GM12892 (cell line): ENCODE data around the gene LCN6.

ENCODE experiments used
- DNase-seq: peaks from one replicate; pipeline ENCODE4 v3.0.0; 2011; ENCODE audit not compliant: insufficient read length
- FAIRE-seq: peaks from 2 replicates; lab custom pipeline; 2011; peaks lifted over from hg19 to GRCh38; lab: Jason Lieb, UNC
- POLR2A ChIP-seq: IDR thresholded peaks from 2 replicates; pipeline ENCODE4 v1.6.1; 2011; ENCODE audit warnings: low read depth, low read length, control low read depth
- POLR2AphosphoS5 ChIP-seq: IDR thresholded peaks from 2 replicates; pipeline ENCODE4 v1.6.1; 2011; ENCODE audit warnings: low read depth, low read length, control low read depth
- TAF1 ChIP-seq: IDR thresholded peaks from 2 replicates; pipeline ENCODE4 v1.6.1; 2011; ENCODE audit warnings: low read depth, mild to moderate bottlenecking, control low read depth, low read length, borderline replicate concordance

LCN6 gene

GRCh38 chr9:136745389-136746154 lies 2.8 kb downstream of the LCN6 start:
- TF ChIP-seq POLR2A (no peak), POLR2AphosphoS5 (no peak), TAF1 (no peak)
- FAIRE-seq (no peak), DNase-seq (no peak)

DNA sequence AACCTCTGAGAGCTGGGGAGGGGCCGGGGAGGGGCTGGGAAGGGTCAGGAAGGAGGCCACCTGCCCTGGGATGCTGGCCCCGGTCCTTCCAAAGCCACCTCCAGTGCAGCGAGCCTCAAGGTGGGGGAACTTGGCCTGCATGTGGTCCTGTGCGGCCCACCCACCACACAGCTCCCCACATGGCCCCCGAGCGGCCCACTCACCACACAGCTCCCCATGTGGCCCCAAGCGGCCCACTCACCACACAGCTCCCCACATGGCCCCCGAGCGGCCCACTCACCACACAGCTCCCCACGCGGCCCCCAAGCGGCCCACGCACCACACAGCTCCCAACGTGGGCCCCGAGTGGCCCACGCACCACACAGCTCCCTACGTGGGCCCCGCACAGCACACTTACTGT lies 3.6 kb downstream of the LCN6 start:
- no peak for TF ChIP-seq POLR2A
- no peak for TF ChIP-seq POLR2AphosphoS5
- no peak for TF ChIP-seq TAF1
- DNase-seq, result no peak
- FAIRE-seq, result no peak

DNA sequence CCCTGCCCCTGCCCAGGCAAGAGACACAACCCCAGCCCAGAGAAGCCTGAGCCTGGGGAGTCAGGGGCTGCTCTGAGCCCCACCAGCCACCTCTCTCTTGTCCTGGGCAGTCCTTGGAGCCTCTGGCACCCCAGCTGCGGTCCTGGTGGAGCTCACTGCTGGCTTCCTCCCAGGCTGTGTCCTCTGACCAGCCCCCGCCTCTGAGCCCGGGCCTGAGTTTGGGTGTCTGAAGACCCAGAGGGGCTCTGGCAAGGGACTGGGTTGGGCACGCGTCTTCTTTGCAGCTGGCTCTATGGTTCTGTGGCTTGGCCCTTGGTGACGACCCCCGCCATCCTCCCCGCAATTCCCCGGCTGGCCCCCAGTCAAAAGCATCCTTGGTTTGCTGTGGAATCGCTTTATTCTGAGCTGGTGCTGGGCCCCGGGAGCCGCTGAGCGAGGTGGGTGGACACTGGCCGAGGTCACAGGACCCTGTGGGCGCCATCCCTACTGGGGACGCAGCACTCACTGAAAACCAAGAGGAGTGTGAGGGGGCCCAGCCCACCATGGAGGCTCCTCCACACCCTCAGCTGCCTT lies 4.6 kb downstream of the LCN6 start:
- DNase-seq, result no peak
- no peak for FAIRE-seq
- TF ChIP-seq TAF1, result no peak
- no peak for TF ChIP-seq POLR2AphosphoS5
- no peak for TF ChIP-seq POLR2A

GRCh38 chr9:136742591-136743391 lies 5.5 kb downstream of the LCN6 start, which contains the start of gene LCN10:
LCN10 (minus strand) TSS chr9:136742940; CDS start chr9:136742903, 37 bp downstream.
- TF ChIP-seq TAF1 (no peak), POLR2A (no peak), POLR2AphosphoS5 (no peak)
- no peak for DNase-seq
- no peak for FAIRE-seq

- TF ChIP-seq TAF1 (no peak), POLR2A (no peak), POLR2AphosphoS5 (no peak)
- peak; percentile 78 for FAIRE-seq
- peak; percentile 80 for DNase-seq
Measured at GRCh38 chr9:136741883-136742571, 6.3 kb downstream of the LCN6 start.

- FAIRE-seq, result no peak
- no peak for TF ChIP-seq POLR2AphosphoS5
- no peak for TF ChIP-seq POLR2A
- no peak for TF ChIP-seq TAF1
- DNase-seq, result no peak
Measured at GRCh38 chr9:136740971-136741882, 7.1 kb downstream of the LCN6 start.

DNA sequence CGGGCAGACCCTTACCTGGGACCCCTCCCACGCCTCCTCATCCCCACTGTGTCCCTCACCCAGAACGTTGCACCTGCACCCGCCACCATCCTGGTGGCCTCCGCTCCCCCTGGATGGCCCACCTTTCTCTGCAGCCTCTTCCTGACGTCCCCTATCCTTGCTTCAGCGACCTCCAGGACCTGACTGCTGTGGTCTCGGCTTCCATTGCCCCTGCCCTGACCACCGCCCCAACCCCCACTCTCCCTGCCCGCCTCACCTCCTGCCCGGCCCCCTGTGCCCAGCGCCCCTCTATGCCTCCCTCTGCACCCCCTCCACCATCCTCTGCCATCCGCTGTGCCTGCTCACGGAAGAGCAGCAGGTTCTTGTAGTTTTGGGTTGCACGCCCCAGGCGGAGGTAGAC lies 7.8 kb downstream of the LCN6 start:
- no peak for DNase-seq
- TF ChIP-seq POLR2A, result no peak
- TF ChIP-seq TAF1, result no peak
- no peak for TF ChIP-seq POLR2AphosphoS5
- FAIRE-seq, result no peak

DNA sequence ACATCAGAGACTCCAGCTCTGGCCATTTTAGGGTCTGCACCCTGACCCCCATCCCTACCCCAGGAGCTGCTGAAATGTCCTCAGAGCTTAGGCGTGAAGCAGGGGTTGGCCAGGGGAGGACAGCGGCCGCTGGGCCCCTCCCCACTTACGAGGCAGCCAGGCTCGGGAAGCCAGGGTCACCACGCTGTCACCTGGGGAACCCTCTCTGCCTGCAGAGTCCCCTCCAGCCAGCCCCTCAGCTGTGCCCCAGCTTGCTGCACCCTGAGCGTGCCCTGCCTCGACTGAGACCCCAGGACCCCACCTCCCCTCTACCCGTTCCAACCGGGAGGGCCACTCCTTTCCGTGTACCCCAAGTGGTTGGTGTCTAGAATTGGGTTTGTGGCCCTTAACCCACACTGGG lies 8.3 kb downstream of the LCN6 start:
- no peak for FAIRE-seq
- TF ChIP-seq POLR2AphosphoS5 (no peak), POLR2A (no peak), TAF1 (no peak)
- no peak for DNase-seq

DNA sequence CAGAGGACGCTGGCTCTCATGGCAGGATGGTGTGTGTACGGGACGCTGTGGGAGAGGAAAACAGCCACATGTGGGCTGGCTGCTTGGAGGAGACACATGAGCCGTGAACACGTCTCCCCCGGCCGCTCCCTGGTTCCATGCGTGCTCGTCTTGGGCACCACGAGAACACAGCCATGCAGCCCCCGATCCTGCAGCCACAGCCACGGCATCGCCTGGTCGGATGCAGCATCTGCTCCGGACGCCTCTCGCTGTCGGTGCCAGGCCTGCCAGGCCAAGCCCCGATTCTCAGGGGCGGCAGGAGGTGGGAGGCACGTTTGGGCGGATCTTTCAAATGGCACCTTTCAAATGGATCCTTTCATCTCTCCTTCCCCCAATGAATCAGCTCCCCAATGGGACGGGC lies 8.8 kb downstream of the LCN6 start:
- DNase-seq, result no peak
- no peak for TF ChIP-seq TAF1
- no peak for TF ChIP-seq POLR2AphosphoS5
- no peak for FAIRE-seq

GRCh38 chr9:136738960-136739359 lies 9.4 kb downstream of the LCN6 start:
- no peak for FAIRE-seq
- no peak for DNase-seq
- TF ChIP-seq TAF1, result no peak
- no peak for TF ChIP-seq POLR2A
- TF ChIP-seq POLR2AphosphoS5, result no peak

DNA sequence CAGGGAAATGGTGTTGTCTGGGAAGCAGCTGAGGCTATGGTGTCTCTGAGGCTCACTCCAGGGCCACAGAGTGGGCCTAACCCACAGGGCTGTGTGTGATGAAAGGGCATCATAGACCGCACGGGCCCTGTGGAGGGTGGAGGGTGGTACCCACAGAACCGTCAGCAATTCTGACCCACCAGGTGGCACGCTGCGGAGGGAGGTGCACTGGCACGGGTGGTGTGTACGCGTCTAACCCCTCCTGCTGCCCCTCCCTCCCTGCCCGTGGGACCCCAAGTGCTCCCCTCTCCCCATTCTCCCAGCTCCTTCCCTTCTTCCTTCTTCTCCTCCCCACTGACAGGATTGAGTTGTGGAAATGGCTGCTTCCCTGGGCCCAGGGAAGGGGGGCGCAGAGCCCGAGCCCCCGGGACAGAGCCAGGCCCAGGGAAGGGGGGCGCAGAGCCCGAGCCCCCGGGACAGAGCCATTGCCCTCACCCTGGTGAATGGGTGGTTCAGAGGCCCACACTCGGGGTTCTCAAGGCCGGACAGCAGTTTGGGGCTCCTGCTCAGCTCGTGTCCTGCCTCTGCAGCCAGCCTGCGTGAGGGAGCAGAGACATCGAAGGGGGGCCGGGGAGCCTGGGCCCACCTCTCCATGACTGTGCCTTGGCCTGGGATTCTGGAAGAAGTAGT lies 12.4 kb downstream of the LCN6 start:
- no peak for DNase-seq
- FAIRE-seq, result no peak
- TF ChIP-seq POLR2A, result no peak
- no peak for TF ChIP-seq TAF1
